T-cell (primary cell): ENCODE results near the gene PPP3R2. TPM values are rescaled to one million over a fixed set of nuclear protein-coding genes. Genes with fewer than 3 reads are reported as not detected.
A peak's percentile ranks its signal among the peaks of the same experiment; 100 is the strongest.
"Not testable (repeated sequence)": the region's sequence is repeated elsewhere in the genome, so short reads cannot be mapped to it uniquely, and the experiment has no call there.

Source experiments
- ATAC-seq, 4 experiments: fragments of 200-7000 bp in 3 of 4; fragments of 150-1000 bp in 1 of 4; cut with Tn5 transposase; replicated peaks in 1 of 4; 1 replicate in 3 of 4; 2 replicates in 1 of 4; pipeline ENCODE4 v1.10.0; 2021; ENCODE audit warnings: moderate library complexity in 3 of 4, mild to moderate bottlenecking in 2 of 4, moderate number of reproducible peaks in 1 of 4
- CTCF ChIA-PET, 2 donors: fragments of 300-600 bp; sonication (Branson Sonifier 250); formaldehyde crosslinking; loops; one replicate each; lab custom pipeline; 2022; ENCODE audit warnings: antibody characterized with exemption in 2 of 2; lab: Charles Lee
- POLR2A ChIA-PET, 2 donors: fragments of 300-600 bp; sonication (Branson Sonifier 250); formaldehyde crosslinking; loops; one replicate each; lab custom pipeline; 2022; ENCODE audit warnings: antibody characterized with exemption in 2 of 2; lab: Charles Lee
- DNase-seq, 35 experiments: peaks; one replicate each; pipeline versions ENCODE4 v3.0.0 to v3.0.0-alpha.2; 2013 to 2023
- H3K27ac ChIP-seq: one replicate; pipeline ENCODE4 v1.5.1; 2013; ENCODE audit warnings: low read length
- H3K27me3 ChIP-seq, 2 experiments: replicated peaks in 1 of 2; 1 replicate in 1 of 2; 2 replicates in 1 of 2; pipeline versions ENCODE4 v1.6.1 to v1.7.0; 2013; ENCODE audit warnings: low read length in 1 of 2, mixed read lengths in 1 of 2; ENCODE audit not compliant: control insufficient read depth in 2 of 2, insufficient read depth in 2 of 2; ENCODE audit errors: extremely low read depth in 1 of 2
- H3K36me3 ChIP-seq, 2 donors: 1 replicate in 1 of 2; 2 replicates in 1 of 2; pipeline versions ENCODE4 v1.6.1 to v1.7.0; 2013; ENCODE audit warnings: low read length in 1 of 2; ENCODE audit not compliant: control insufficient read depth in 2 of 2, insufficient read depth in 1 of 2; ENCODE audit errors: extremely low read depth in 1 of 2
- H3K4me1 ChIP-seq, 2 experiments: 1 replicate in 1 of 2; 2 replicates in 1 of 2; pipeline versions ENCODE4 v1.6.1 to v1.7.0; 2013; ENCODE audit warnings: low read length in 2 of 2, mixed read lengths in 1 of 2; ENCODE audit not compliant: insufficient read depth in 2 of 2, control insufficient read depth in 1 of 2; ENCODE audit errors: extremely low read depth in 1 of 2
- H3K4me3 ChIP-seq, 2 donors: 1 replicate in 1 of 2; 2 replicates in 1 of 2; pipeline versions ENCODE4 v1.5.1 to v1.7.0; 2013; ENCODE audit warnings: mild to moderate bottlenecking in 2 of 2, low read length in 1 of 2, moderate library complexity in 1 of 2; ENCODE audit not compliant: control insufficient read depth in 1 of 2; ENCODE audit errors: extremely low read depth in 1 of 2
- H3K9me3 ChIP-seq: 2 replicates; pipeline ENCODE4 v1.7.0; 2013
- H3K27ac Mint-ChIP-seq, 2 donors: one replicate each; pipeline ENCODE4 v1.8.0; 2020 to 2021; ENCODE audit warnings: mild to moderate bottlenecking in 2 of 2, mixed read lengths in 2 of 2
- H3K27me3 Mint-ChIP-seq, 2 donors: one replicate each; pipeline ENCODE4 v1.8.0; 2021 to 2022; ENCODE audit warnings: mixed read lengths in 2 of 2
- H3K36me3 Mint-ChIP-seq: one replicate; pipeline ENCODE4 v1.8.0; 2021; ENCODE audit warnings: mixed read lengths
- H3K4me1 Mint-ChIP-seq, 3 donors: one replicate each; pipeline ENCODE4 v1.8.0; 2020 to 2022; ENCODE audit warnings: mixed read lengths in 3 of 3, mild to moderate bottlenecking in 1 of 3
- H3K4me3 Mint-ChIP-seq, 3 donors: one replicate each; pipeline ENCODE4 v1.8.0; 2020 to 2022; ENCODE audit warnings: mild to moderate bottlenecking in 3 of 3, mixed read lengths in 3 of 3, moderate library complexity in 3 of 3
- H3K9me3 Mint-ChIP-seq, 3 donors: one replicate each; pipeline ENCODE4 v1.8.0; 2020 to 2022; ENCODE audit warnings: mixed read lengths in 3 of 3
- WGBS: methylation state at CpG from one replicate; pipeline ENCODE4 v1.1.5; 2013; ENCODE audit warnings: missing lambda C conversion rate; ENCODE audit not compliant: insufficient coverage; 5-methylcytosine and 5-hydroxymethylcytosine counted together
- total RNA-seq, 35 experiments: library from RNA in 6 of 35; stranded (reverse) in 6 of 35; fragments of 120-200 nt in 1 of 35; gene quantifications; one replicate each; pipeline versions ENCODE4 v1.2.1 to v1.2.4 and lab custom pipeline; 2013 to 2026

The PPP3R2 gene
- total RNA-seq, 5 donors from 2014 or later (not counting 1 experiment from before 2014, with no cell fraction given) = not detected

DNA sequence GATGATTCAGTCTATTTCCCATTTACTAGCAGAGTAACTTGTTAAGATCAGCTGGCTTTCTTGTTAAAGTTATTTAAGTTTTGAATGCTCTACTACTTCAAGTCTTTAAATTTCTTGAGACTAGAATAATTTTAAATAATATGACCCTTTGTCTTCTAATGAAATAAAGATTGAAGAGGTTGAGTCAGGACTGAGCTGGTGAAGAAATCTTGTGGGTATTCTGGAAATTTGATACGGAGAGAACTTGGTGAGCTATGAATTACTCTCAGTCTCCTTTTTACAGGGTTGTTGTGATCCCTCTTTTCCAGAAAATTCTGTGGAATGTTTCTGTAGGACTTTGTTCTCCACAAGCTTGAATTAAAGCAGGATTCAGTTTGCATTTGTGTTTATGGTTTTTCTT lies 31.8 kb downstream of the PPP3R2 start:
- H3K4me1 Mint-ChIP-seq = peaks cover 38 to 50% (median 42%) of the 10 kb centered on the region in 3 donors

DNA sequence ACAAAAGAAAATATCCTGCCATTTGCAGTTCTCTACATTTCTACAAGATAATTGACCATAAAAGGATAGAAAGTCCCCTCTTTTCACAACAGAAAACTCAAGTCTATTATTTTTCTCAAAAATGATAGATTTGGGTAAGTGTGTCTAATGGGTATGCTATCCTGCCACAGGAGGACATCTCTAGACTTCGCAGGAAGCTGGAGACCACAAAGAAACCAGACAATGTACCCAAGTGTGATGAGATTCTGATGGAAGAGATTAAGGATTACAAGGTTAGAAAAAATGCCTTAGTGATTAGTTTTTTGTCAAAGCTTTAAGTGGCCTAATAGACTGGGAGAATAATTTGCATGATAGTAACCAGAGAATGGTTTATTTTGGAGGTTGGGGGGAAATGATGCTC lies 33.0 kb downstream of the PPP3R2 start:
- no peaks in the 10 kb centered on the region for H3K27me3 ChIP-seq
- H3K9me3 ChIP-seq = no peaks in the 10 kb centered on the region
- Mint-ChIP-seq H3K27ac (peak overlapping the region in 1 of 2 donors; percentile 58), H3K9me3 (peaks cover 0 to 18% (median 0%) of the 10 kb centered on the region in 3 donors), H3K36me3 (peaks cover 78% of the 10 kb centered on the region), H3K27me3 (no peaks in the 10 kb centered on the region), H3K4me1 (peaks cover 28 to 37% (median 35%) of the 10 kb centered on the region in 3 donors), H3K4me3 (no peak overlapping the region)
- ChIA-PET CTCF (interaction anchor here in 1 of 2 donors (1.3 kb wide), 1 partner anchor 8 kb away, joined by 3 read pairs; no protein-coding TSS in a partner anchor), POLR2A (interaction anchor here in 1 of 2 donors (1.1 kb wide), 1 partner anchor 97 kb away, joined by 4 read pairs; no protein-coding TSS in a partner anchor)
- ATAC-seq (peak in 1 of 4 experiments; percentile 50), DNase-seq (peak in 1 of 35 experiments; percentile 9)
- H3K4me3 ChIP-seq = no peak overlapping the region
- no peak overlapping the region for H3K27ac ChIP-seq
- WGBS = 58% methylated on average over 1 of the region's 1 CpG
- H3K36me3 ChIP-seq = peaks cover 9 to 71% of the 10 kb centered on the region in 2 donors
- no peaks in the 10 kb centered on the region for H3K4me1 ChIP-seq

More for the DNA sequence above, 31.8 kb downstream of the PPP3R2 start:
- Histone ChIP-seq H3K27ac (no peak overlapping the region), H3K4me1 (peaks cover 0 to 2% of the 10 kb centered on the region in 2 experiments), H3K27me3 (no peaks in the 10 kb centered on the region), H3K9me3 (no peaks in the 10 kb centered on the region), H3K36me3 (peaks cover 9 to 63% of the 10 kb centered on the region in 2 donors), H3K4me3 (no peak overlapping the region)
- H3K27ac Mint-ChIP-seq = no peak overlapping the region
- H3K27me3 Mint-ChIP-seq = no peaks in the 10 kb centered on the region
- WGBS = no CpG with 5 or more reads among the region's 1 CpG
- peaks cover 69% of the 10 kb centered on the region for H3K36me3 Mint-ChIP-seq
- DNase-seq = no peak
- no peak for ATAC-seq
- POLR2A ChIA-PET = no interaction called here
- CTCF ChIA-PET = interaction anchor here (0.8 to 1.2 kb wide), 2 partner anchors 18 to 40 kb away, joined by 3 to 4 read pairs; no protein-coding TSS in a partner anchor
- H3K4me3 Mint-ChIP-seq = no peak overlapping the region
- H3K9me3 Mint-ChIP-seq = peaks cover 0 to 14% (median 0%) of the 10 kb centered on the region in 3 donors

DNA sequence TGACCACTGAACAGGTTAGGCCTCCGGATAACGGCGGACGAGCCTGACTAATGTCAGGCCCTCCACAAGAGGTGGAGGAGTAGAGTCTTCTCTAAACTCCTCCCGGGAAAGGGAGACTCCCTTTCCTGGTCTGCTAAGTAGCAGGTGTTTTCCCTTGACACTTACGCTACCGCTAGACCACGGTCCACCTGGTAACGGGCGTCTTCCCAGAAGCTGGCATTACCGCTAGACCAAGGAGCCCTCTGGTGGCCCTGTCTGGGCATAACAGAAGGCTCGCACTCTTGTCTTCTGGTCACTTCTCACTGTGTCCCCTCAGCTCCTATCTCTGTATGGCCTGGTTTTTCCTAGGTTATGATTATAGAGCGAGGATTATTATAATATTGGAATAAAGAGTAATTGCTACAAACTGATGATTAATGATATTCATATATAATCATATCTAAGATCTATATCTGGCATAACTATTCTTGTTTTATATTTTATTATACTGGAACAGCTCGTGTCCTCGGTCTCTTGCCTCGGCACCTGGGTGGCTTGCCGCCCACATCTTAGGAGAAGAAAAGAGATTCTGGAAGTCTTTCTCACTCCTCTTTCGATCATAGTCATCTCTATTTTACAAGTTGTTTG lies 45.2 kb downstream of the PPP3R2 start:
- peaks cover 5 to 89% of the 10 kb centered on the region in 2 donors for H3K36me3 ChIP-seq
- H3K27me3 ChIP-seq, H3K27me3 Mint-ChIP-seq, H3K4me3 ChIP-seq, ATAC-seq, H3K4me1 Mint-ChIP-seq, POLR2A ChIA-PET, H3K9me3 ChIP-seq, H3K9me3 Mint-ChIP-seq, H3K27ac ChIP-seq, H3K4me1 ChIP-seq, H3K27ac Mint-ChIP-seq, H3K4me3 Mint-ChIP-seq, CTCF ChIA-PET, DNase-seq: not testable (repeated sequence)
- 100% methylated on average over 3 of the region's 18 CpGs for WGBS
- H3K36me3 Mint-ChIP-seq = peaks cover 87% of the 10 kb centered on the region

DNA sequence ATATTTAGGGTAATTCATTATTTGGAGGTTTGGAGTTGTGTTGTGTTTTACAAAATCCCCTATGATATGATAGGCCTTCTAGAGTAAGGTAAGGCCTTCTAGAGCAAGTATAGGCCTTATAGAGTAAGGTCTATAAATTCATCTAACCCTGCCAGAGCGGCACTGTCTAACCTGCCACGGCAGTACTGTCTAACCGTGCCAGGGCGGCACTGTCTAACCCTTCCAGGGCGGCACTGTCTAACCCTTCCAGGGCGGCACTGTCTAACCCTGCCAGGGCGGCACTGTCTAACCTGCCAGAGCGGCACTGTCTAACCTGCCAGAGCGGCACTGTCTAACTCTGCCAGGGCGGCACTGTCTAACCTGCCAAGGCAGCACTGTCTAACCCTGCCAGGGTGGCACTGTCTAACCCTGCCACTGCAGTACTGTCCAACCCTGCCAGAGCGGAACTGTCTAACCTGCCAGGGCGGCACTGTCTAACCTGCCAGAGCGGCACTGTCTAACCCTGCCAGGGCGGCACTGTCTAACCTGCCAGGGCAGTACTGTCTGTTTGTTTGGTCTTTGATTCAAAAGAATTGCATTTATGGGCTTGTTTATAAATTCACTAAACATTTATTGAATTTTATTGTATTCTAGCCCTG lies 51.6 kb downstream of the PPP3R2 start:
- H3K4me3 ChIP-seq = no peak overlapping the region
- ChIA-PET CTCF (no interaction called here), POLR2A (interaction anchor here in 1 of 2 donors (0.5 kb wide), 1 partner anchor 21 kb away, joined by 9 read pairs; no protein-coding TSS in a partner anchor)
- Mint-ChIP-seq H3K27ac (no peak overlapping the region), H3K4me3 (no peak overlapping the region), H3K9me3 (no peaks in the 10 kb centered on the region), H3K4me1 (no peaks in the 10 kb centered on the region), H3K36me3 (peaks cover 34% of the 10 kb centered on the region), H3K27me3 (no peaks in the 10 kb centered on the region)
- H3K9me3 ChIP-seq = no peaks in the 10 kb centered on the region
- H3K27ac ChIP-seq = no peak overlapping the region
- no peak for DNase-seq
- no peaks in the 10 kb centered on the region for H3K4me1 ChIP-seq
- no peak for ATAC-seq
- no peaks in the 10 kb centered on the region for H3K27me3 ChIP-seq
- peaks cover 3 to 83% of the 10 kb centered on the region in 2 donors for H3K36me3 ChIP-seq
- 98% methylated on average over 12 of the region's 14 CpGs for WGBS

Other genes starting within 250 kb of the PPP3R2 start
- gene BAAT, start 210.0 kb downstream of the PPP3R2 start, total RNA-seq = under 1 TPM in 3 of 5 donors, not detected in 2; 0.13 to 0.36 (median 0.35) TPM
- gene MRPL50, start 196.4 kb downstream of the PPP3R2 start, total RNA-seq = 10 to 100 TPM in 3 of 5 donors, 1 to 10 TPM in 2; 7.4 to 16.7 (median 16.3) TPM
- 10 to 100 TPM in 4 of 5 donors, 1 to 10 TPM in 1; 9.2 to 17.4 (median 16.6) TPM for gene ZNF189, start 196.1 kb downstream of the PPP3R2 start, total RNA-seq
- gene ALDOB, start 159.2 kb downstream of the PPP3R2 start, total RNA-seq = 1 to 10 TPM in 3 of 5 donors, not detected in 2; 1.3 to 2.1 (median 1.6) TPM
- gene RNF20, start 61.1 kb downstream of the PPP3R2 start, total RNA-seq = 10 to 100 TPM; 36.8 to 53.4 (median 42.5) TPM
- under 1 TPM in 1 of 5 donors, not detected in 4; 0.08 TPM for gene GRIN3A, start 143.7 kb upstream of the PPP3R2 start, total RNA-seq